Measurements from ENCODE around the gene TLR4.

TLR4 gene

DNA sequence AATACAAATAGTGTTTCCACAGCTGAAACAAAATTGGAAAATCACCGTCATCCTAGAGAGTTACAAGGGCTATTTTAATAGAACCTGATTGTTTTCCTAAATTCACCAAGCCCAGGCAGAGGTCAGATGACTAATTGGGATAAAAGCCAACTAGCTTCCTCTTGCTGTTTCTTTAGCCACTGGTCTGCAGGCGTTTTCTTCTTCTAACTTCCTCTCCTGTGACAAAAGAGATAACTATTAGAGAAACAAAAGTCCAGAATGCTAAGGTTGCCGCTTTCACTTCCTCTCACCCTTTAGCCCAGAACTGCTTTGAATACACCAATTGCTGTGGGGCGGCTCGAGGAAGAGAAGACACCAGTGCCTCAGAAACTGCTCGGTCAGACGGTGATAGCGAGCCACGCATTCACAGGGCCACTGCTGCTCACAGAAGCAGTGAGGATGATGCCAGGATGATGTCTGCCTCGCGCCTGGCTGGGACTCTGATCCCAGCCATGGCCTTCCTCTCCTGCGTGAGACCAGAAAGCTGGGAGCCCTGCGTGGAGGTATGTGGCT is at the start of gene TLR4:
TSS of gene TLR4 (plus strand) at position 380 of the 552 bp plus-strand sequence. CDS start at position 450, 70 bp downstream.
- TF ChIP-seq CTCF (IDR thresholded peaks at IDR 0.05; ENCODE audit: low read depth, low read length, missing control alignments), result no peak

GRCh38 chr9:117656002-117656401 is 48.2 kb upstream of the TLR4 start:
- no peak for TF ChIP-seq CTCF (IDR thresholded peaks at IDR 0.05; ENCODE audit: low read depth, low read length, missing control alignments)
- no peak for DNase-seq (ENCODE audit: extremely low read depth, low read depth)
- H3K4me3 ChIP-seq (replicated peaks; ENCODE audit: low read depth, low read length), result no peak overlapping the region

More for the DNA sequence above, at the start of gene TLR4:
- peak within 1 kb of the TSS; percentile 44 for H3K4me3 ChIP-seq (replicated peaks; ENCODE audit: low read depth, low read length)
- peak; percentile 66 for DNase-seq (ENCODE audit: extremely low read depth, low read depth)

DNA sequence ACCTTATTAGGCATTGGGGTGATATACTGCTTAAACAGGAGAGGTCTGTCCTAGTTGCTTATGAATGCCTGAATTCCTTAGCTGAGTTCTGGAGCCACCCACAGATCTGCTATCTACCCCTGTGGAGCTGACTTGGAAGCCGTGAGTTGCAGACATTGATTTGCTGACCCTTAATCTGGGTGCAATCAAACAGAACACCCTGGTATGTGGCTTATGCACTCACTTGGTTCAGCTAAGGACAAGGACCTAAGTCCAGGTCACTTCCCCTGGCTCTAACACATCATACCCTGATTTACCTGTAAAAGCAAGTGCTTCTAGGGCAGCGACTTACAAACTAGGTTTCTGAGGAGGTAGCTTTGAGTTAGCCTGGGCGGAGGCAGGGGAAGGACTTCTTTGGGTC is 41.6 kb upstream of the TLR4 start:
- no peak for DNase-seq (ENCODE audit: extremely low read depth, low read depth)
- H3K4me3 ChIP-seq (replicated peaks; ENCODE audit: low read depth, low read length), result no peak overlapping the region
- TF ChIP-seq CTCF (IDR thresholded peaks at IDR 0.05; ENCODE audit: low read depth, low read length, missing control alignments), result no peak

DNA sequence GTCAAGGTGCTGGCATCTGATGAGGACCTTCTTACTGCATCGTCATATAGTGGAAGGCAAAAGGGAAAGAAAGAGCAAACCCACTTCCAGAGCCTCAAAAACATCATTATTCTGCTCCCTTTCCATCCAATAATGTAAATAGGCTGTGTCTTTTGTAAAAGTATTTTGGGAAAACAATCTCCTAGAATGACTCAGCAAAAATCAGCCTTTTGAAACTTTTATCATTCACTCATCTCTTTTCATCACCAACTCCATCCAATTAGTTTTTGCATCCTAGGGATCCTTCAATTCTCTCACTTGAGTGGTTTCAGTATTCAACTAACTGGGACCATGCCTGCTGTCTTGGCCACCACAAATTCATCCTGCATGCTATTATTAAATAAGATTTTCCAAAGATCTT is 39.8 kb upstream of the TLR4 start:
- H3K4me3 ChIP-seq (replicated peaks; ENCODE audit: low read depth, low read length), result no peak overlapping the region
- TF ChIP-seq CTCF (IDR thresholded peaks at IDR 0.05; ENCODE audit: low read depth, low read length, missing control alignments), result no peak
- no peak for DNase-seq (ENCODE audit: extremely low read depth, low read depth)

DNA sequence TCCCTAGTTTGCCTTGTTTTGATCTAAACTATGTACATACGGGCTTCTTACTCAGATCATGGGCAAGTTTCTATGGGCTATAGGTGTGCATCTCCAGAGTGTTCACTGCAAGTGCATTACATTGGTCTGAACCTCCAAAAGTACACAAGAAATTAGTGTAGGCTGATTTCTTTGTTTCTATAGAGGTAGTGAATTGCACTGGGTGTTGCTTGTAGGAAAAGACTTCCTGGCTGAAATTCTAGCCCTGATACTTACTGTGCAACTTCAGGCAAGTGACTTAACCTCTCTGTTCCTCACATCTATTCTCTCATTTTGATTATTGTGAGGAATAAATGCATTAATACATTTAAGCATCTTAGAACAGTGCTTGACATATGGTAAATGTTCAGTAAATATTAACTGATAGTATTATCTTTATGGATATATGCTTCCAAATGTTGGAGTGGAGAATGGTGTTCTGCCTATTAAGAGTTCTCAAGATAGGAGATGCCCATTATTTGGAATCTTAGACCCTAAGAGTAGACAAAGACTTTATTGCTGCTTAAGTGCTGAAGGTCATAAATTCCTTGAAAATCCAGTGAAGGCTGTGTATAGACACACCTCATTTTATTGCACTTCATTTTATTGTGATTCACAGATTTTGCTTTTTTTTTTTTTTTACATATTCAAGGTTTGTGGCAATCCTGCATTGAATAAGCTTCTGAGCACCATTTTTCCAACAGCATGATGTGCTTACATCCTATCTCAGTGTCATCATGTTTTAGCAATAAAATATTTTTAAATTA is 38.4 kb upstream of the TLR4 start:
- no peak overlapping the region for H3K4me3 ChIP-seq (replicated peaks; ENCODE audit: low read depth, low read length)
- no peak for TF ChIP-seq CTCF (IDR thresholded peaks at IDR 0.05; ENCODE audit: low read depth, low read length, missing control alignments)
- no peak for DNase-seq (ENCODE audit: extremely low read depth, low read depth)

- DNase-seq (ENCODE audit: extremely low read depth, low read depth), result no peak
- TF ChIP-seq CTCF (IDR thresholded peaks at IDR 0.05; ENCODE audit: low read depth, low read length, missing control alignments), result no peak
- H3K4me3 ChIP-seq (replicated peaks; ENCODE audit: low read depth, low read length), result no peak overlapping the region
These were observed 32.7 kb upstream of the TLR4 start for GRCh38 chr9:117671468-117671867.
